Karpas-422 (cell line): ENCODE measurements around the gene ASTN1. TPM values are rescaled to one million over a fixed set of nuclear protein-coding genes. Genes with fewer than 3 reads are reported as not detected.

Experiments used
- DNase-seq: peaks from one replicate; pipeline ENCODE4 v3.0.0-alpha.2; 2015
- H2AFZ ChIP-seq: fragments of 200-600 bp; sonication (generic); 2 replicates; pipeline ENCODE4 v1.6.1; 2014; ENCODE audit warnings: antibody characterized with exemption, low read length, mixed read lengths
- H3K27ac ChIP-seq: fragments of 200-600 bp; sonication (generic); 2 replicates; pipeline ENCODE4 v1.5.1; 2014; ENCODE audit warnings: mild to moderate bottlenecking, low read length, moderate library complexity
- H3K27me3 ChIP-seq: fragments of 200-600 bp; sonication (generic); 2 replicates; pipeline ENCODE4 v1.6.1; 2014; ENCODE audit warnings: low read length, mixed read lengths
- H3K36me3 ChIP-seq: fragments of 200-600 bp; sonication (generic); 2 replicates; pipeline ENCODE4 v1.6.1; 2014; ENCODE audit warnings: low read length, mixed read lengths; ENCODE audit not compliant: insufficient read depth
- H3K4me1 ChIP-seq: fragments of 200-600 bp; sonication (generic); 2 replicates; pipeline ENCODE4 v1.6.1; 2014; ENCODE audit warnings: mild to moderate bottlenecking, low read length, mixed read lengths
- H3K4me2 ChIP-seq: fragments of 200-600 bp; sonication (generic); 2 replicates; pipeline ENCODE4 v1.6.1; 2014; ENCODE audit warnings: low read length, low read depth, mild to moderate bottlenecking; ENCODE audit not compliant: poor library complexity, severe bottlenecking
- H3K4me3 ChIP-seq: fragments of 200-600 bp; sonication (generic); 2 replicates; pipeline ENCODE4 v1.5.1; 2014; ENCODE audit warnings: mild to moderate bottlenecking, antibody characterized with exemption, low read length, mixed read lengths
- H3K79me2 ChIP-seq: fragments of 200-600 bp; sonication (generic); 2 replicates; pipeline ENCODE4 v1.6.1; 2014; ENCODE audit warnings: mild to moderate bottlenecking, low read length, mixed read lengths
- H3K9ac ChIP-seq: fragments of 200-600 bp; sonication (generic); 2 replicates; pipeline ENCODE4 v1.6.0; 2014; ENCODE audit warnings: low read length
- H3K9me2 ChIP-seq: fragments of 200-600 bp; sonication (generic), shearing (Covaris generic); replicated peaks from 2 replicates; pipeline ENCODE4 v1.6.0; 2014; ENCODE audit warnings: mild to moderate bottlenecking, low read length, moderate library complexity; ENCODE audit not compliant: insufficient read depth
- H3K9me3 ChIP-seq: fragments of 300-700, 200-600 bp; sonication (generic); 2 replicates; pipeline ENCODE4 v1.6.1; 2014; ENCODE audit warnings: low read length, mixed read lengths
- H4K20me1 ChIP-seq: fragments of 200-600 bp; sonication (generic); 2 replicates; pipeline ENCODE4 v1.6.1; 2014; ENCODE audit warnings: mild to moderate bottlenecking, antibody characterized with exemption, low read length, low read depth; ENCODE audit not compliant: insufficient read depth
- total RNA-seq: library from RNA; depleted of rRNA; stranded (reverse); fragments of >200 nt; shearing (Covaris generic); gene quantifications from 2 replicates; pipeline ENCODE4 v1.2.3, GENCODE V29; 2014; ENCODE audit warnings: low replicate concordance

The ASTN1 gene
- total RNA-seq, 1 experiment from 2014 or later, result not detected

DNA sequence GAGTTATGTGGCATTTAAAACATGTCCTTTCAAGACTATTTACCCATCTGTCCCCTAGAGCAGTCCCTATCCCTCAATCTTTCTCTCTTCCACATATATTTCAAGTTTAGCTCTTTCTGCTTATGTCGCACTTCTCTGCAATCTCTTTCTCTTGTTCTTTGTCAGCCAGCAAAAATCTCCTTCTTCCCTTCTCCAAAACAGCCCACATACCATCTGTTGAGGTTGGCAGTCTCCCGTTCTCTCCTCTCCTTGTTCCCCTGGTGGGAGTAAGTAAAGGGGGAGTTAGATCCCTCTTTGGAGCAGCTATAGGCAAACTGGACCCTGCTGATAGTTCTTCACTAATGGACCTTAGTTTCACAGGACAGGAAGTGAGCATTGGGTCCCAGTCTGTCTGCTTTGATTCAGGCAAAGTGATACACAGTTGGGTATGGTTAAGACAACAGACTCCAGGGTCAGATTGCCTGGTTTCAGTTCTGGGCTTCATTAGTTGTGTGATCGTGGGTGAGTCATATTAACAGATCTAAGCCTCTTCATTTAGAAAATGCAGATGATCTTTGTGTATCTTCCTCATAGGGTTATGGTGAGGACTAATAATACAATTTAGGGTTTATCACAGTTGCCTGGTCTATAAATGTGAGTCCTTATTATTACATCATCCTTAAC lies 25.9 kb upstream of the ASTN1 start:
- no peak for DNase-seq
- Histone ChIP-seq H3K36me3 (no peaks in the 10 kb centered on the region), H3K9me2 (no peaks in the 10 kb centered on the region), H3K9ac (no peak overlapping the region), H3K9me3 (no peaks in the 10 kb centered on the region), H3K79me2 (no peaks in the 10 kb centered on the region), H3K27ac (no peak overlapping the region), H3K4me2 (no peak overlapping the region), H3K4me3 (no peak overlapping the region), H3K27me3 (no peaks in the 10 kb centered on the region; the same call in 1 of the 2 replicates), H2AFZ (no peak overlapping the region), H4K20me1 (no peaks in the 10 kb centered on the region), H3K4me1 (no peaks in the 10 kb centered on the region)

DNA sequence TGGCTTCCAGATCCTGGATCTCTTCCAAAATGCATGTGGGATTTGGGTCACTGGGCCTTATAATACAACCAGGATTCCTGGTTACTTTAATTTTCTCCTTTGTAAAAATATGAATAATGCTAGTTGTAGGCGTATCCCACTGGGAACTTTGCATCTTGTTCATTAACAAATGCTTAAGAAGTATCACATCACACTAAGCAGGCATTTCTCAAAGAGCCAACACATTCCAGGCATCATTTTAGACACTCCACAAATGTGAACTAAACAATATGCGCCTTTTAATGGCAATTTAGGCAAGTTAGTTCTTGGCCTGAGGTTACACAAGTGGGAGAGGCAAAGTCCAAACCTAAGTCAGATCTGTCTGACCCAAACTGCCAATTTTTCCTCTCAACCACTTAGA lies 22.1 kb upstream of the ASTN1 start:
- Histone ChIP-seq H3K4me2 (no peak overlapping the region), H3K4me3 (no peak overlapping the region), H3K9ac (no peak overlapping the region), H4K20me1 (no peaks in the 10 kb centered on the region), H3K36me3 (no peaks in the 10 kb centered on the region), H3K27ac (no peak overlapping the region), H3K79me2 (no peaks in the 10 kb centered on the region), H3K9me2 (no peaks in the 10 kb centered on the region), H3K9me3 (no peaks in the 10 kb centered on the region), H3K4me1 (no peaks in the 10 kb centered on the region), H3K27me3 (no peaks in the 10 kb centered on the region; the same call in 1 of the 2 replicates), H2AFZ (no peak overlapping the region)
- DNase-seq, result no peak

DNA sequence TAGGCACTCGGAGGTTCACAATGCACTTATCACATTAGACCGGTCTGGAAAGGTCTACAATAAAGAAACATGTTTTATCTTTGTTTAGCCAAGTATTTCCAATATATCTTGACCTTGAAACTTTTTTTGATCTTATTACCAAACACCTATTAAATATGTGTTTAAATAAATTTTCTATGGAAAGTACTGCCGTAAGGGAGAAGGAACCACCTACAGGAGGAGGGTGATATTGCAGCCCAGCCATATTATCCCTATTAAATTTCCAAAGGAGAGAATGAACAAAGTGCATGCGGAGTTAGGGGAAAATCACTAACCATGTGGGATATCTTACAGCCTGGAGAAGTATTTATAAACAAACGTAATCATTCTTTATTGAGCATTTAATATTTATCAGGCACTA lies 20.7 kb upstream of the ASTN1 start:
- Histone ChIP-seq H3K4me3 (no peak overlapping the region), H3K4me1 (no peaks in the 10 kb centered on the region), H3K4me2 (no peak overlapping the region), H3K27ac (no peak overlapping the region), H3K9me3 (no peaks in the 10 kb centered on the region), H2AFZ (no peak overlapping the region), H3K9me2 (no peaks in the 10 kb centered on the region), H3K9ac (no peak overlapping the region), H3K36me3 (no peaks in the 10 kb centered on the region), H3K79me2 (no peaks in the 10 kb centered on the region), H4K20me1 (no peaks in the 10 kb centered on the region), H3K27me3 (no peaks in the 10 kb centered on the region; the same call in 1 of the 2 replicates)
- peak; percentile 45 for DNase-seq

DNA sequence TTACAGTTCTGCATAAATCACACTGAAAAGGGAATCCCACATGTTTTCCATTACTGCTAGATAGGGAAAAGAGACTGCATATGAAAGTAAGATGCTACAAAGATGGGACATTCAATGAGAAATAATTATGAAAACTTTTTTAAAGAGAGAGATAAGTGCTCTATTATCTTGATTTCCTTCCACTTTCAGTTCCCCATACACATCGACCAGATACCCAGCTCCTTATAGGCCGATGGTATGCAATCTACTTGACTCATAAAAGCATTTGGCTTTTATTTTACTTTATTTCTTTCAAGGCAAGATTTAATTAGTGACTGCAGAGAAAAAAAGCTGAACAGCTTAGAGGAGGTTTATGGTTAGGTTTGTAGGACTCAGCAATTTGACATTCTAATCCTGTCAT lies 19.3 kb upstream of the ASTN1 start:
- Histone ChIP-seq H3K4me2 (no peak overlapping the region), H2AFZ (no peak overlapping the region)

DNA sequence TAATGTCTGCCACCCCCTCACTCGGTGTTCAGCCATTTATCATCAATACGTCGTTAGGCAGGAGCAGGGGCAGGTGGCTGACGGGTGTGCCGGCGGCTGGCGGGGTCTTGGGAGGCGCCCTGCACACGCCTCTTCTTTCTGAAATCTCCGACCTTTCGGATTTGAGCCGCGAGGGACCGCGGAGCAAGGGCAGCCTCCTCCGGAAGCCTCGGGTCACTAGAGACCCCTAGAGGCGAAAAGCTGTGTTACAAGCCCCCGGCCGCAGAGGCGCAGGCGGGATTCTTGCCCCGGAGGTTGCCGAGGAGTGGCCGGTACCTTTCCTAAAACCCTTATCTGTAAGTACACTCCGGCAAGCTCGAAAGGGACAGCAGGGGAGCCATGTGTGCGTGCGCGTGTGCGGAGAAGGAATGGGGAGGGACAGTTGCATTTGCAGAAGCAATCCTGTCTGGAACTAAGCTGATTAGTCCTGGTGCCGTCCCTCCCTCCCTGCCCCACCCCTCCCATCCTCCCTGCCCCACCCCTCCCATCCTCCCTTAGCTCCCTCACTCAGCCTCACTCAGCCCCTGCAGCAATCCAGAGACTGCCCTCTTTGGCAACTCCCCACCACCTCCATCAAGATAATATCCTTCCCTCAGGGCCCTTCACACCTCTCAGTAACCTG lies 17.2 kb upstream of the ASTN1 start:
- peak; percentile 80 for DNase-seq
- H3K4me2 ChIP-seq, result no peak overlapping the region
- no peaks in the 10 kb centered on the region for H3K9me2 ChIP-seq
- H3K4me3 ChIP-seq, result no peak overlapping the region
- no peaks in the 10 kb centered on the region; the same call in 1 of the 2 replicates for H3K27me3 ChIP-seq
- H3K4me1 ChIP-seq, result no peaks in the 10 kb centered on the region
- H3K9ac ChIP-seq, result no peak overlapping the region
- H2AFZ ChIP-seq, result no peak overlapping the region
- H4K20me1 ChIP-seq, result no peaks in the 10 kb centered on the region
- H3K27ac ChIP-seq, result no peak overlapping the region
- no peaks in the 10 kb centered on the region for H3K79me2 ChIP-seq
- H3K36me3 ChIP-seq, result no peaks in the 10 kb centered on the region
- no peaks in the 10 kb centered on the region for H3K9me3 ChIP-seq

More for the DNA sequence above, 19.3 kb upstream of the ASTN1 start:
- H3K36me3 ChIP-seq, result no peaks in the 10 kb centered on the region
- peak; percentile 56 for DNase-seq
- no peak overlapping the region for H3K27ac ChIP-seq
- no peaks in the 10 kb centered on the region for H4K20me1 ChIP-seq
- H3K4me1 ChIP-seq, result no peaks in the 10 kb centered on the region
- H3K4me3 ChIP-seq, result no peak overlapping the region
- no peaks in the 10 kb centered on the region for H3K9me2 ChIP-seq
- no peaks in the 10 kb centered on the region; the same call in 1 of the 2 replicates for H3K27me3 ChIP-seq
- no peaks in the 10 kb centered on the region for H3K79me2 ChIP-seq
- H3K9me3 ChIP-seq, result no peaks in the 10 kb centered on the region
- no peak overlapping the region for H3K9ac ChIP-seq

DNA sequence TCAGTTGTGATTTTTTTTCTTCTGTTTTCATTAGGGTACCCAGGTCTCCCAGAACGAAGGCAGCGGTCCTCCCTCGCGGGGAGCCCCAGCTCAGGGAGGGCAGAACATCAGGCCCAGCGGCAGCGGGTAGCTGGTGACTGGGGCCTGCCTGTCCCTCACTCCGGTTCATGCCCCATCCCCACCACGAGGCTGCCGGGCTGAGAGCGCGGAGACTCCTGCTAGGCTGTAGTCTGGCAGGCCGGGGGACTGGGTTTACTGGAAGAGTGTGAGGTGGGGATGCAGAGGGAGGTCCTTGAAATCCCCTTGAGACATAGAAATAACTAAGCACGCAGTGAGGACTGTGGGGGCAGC lies 16.7 kb upstream of the ASTN1 start:
- Histone ChIP-seq H3K9me2 (no peaks in the 10 kb centered on the region), H3K9ac (no peak overlapping the region), H3K9me3 (no peaks in the 10 kb centered on the region), H3K27ac (no peak overlapping the region), H4K20me1 (no peaks in the 10 kb centered on the region), H3K4me2 (no peak overlapping the region), H3K27me3 (no peaks in the 10 kb centered on the region), H3K79me2 (no peaks in the 10 kb centered on the region), H3K4me3 (no peak overlapping the region), H2AFZ (no peak overlapping the region), H3K4me1 (no peaks in the 10 kb centered on the region), H3K36me3 (no peaks in the 10 kb centered on the region)
- no peak for DNase-seq

DNA sequence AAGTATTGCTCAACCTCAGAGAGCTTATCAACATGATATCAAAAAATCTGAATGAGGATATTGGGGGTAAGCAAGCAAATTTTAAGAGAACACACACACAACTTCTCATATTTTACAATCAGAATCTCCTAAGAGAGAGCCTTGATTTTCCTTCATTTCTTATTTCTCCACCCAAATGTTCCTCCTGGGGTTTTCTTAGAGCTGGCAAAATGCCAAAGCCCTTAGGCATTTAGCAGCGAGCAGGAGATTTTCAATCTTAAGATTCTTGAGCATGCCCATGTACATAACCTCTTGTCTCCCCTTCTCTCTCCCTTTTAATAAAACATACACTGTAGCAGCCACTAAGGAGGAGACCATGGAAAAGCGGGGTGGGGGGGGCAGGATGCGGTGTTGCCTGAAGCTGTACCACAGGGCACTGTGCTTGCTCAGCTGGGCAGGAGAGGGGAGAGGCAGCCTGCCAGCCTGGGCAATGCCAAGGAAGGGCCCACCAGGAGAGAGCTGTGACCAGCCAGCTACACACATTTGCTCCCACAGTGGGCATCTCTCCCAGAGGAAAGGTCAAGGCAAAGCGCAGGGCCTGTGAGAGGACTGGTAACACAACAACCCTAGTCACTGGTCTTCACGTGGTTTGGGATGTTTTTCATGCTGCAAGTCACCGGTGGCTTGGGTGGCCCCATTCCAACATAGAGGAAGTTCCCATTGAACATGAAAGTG lies 10.6 kb upstream of the ASTN1 start:
- Histone ChIP-seq H3K9me3 (no peaks in the 10 kb centered on the region), H2AFZ (no peak overlapping the region), H4K20me1 (no peaks in the 10 kb centered on the region), H3K4me3 (no peak overlapping the region), H3K9ac (no peak overlapping the region), H3K27ac (no peak overlapping the region), H3K4me2 (no peak overlapping the region), H3K27me3 (no peaks in the 10 kb centered on the region), H3K9me2 (no peaks in the 10 kb centered on the region), H3K4me1 (no peaks in the 10 kb centered on the region), H3K79me2 (no peaks in the 10 kb centered on the region), H3K36me3 (no peaks in the 10 kb centered on the region)
- DNase-seq, result no peak

DNA sequence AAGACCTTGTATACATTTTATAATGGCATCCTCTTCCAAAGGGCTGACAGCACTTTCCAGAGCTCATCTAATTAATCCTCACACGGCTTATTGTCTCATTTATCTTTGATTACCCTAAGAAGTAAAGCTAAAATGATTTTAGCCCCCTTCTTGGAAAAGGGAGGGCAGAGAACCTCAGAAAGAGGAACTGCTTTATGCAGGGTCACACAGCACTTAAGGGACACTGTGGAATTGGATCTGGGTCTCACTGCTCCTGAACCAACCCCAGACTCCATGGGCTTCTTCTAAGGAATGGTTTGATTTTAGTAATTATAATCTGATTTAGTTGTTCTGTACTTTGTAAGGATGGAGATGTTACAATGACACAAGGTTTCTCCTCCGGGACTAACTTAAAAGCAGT lies 9.5 kb upstream of the ASTN1 start:
- H3K4me1 ChIP-seq, result no peaks in the 10 kb centered on the region
- no peaks in the 10 kb centered on the region for H3K36me3 ChIP-seq
- no peak overlapping the region for H3K4me3 ChIP-seq
- H3K27ac ChIP-seq, result no peak overlapping the region
- H3K9me2 ChIP-seq, result no peaks in the 10 kb centered on the region
- no peaks in the 10 kb centered on the region for H3K79me2 ChIP-seq
- no peak overlapping the region for H3K4me2 ChIP-seq
- no peak for DNase-seq
- no peaks in the 10 kb centered on the region for H3K27me3 ChIP-seq
- H3K9me3 ChIP-seq, result no peaks in the 10 kb centered on the region
- no peaks in the 10 kb centered on the region for H4K20me1 ChIP-seq
- no peak overlapping the region for H2AFZ ChIP-seq
- H3K9ac ChIP-seq, result no peak overlapping the region
